ENCODE results near the gene ABCC6.
"Not testable (repeated sequence)": the region's sequence is repeated elsewhere in the genome, so short reads cannot be mapped to it uniquely, and the experiment has no call there.

The ABCC6 gene

GRCh38 chr16:16197331-16197730 is 26.0 kb downstream of the ABCC6 start:
- no peak for TF ChIP-seq CTCF (IDR thresholded peaks at IDR 0.05)
- Histone ChIP-seq H3K36me3 (ENCODE audit: control insufficient read depth, insufficient read depth, low read length) (no peaks in the 10 kb centered on the region), H3K4me3 (ENCODE audit: low read depth, low read length) (no peak overlapping the region), H3K9me3 (ENCODE audit: control insufficient read depth, low read length) (no peaks in the 10 kb centered on the region), H3K4me2 (ENCODE audit: low read length) (no peak overlapping the region), H3K9ac (no peak overlapping the region), H2AFZ (no peak overlapping the region), H3K27ac (no peak overlapping the region), H3K79me2 (no peaks in the 10 kb centered on the region), H3K27me3 (ENCODE audit: control insufficient read depth, insufficient read depth, low read length) (no peaks in the 10 kb centered on the region), H3K4me1 (no peaks in the 10 kb centered on the region)

GRCh38 chr16:16196099-16196498 is 27.2 kb downstream of the ABCC6 start:
- H3K27ac ChIP-seq = no peak overlapping the region

GRCh38 chr16:16191493-16192167 is 31.7 kb downstream of the ABCC6 start:
- H3K27me3 ChIP-seq (ENCODE audit: control insufficient read depth, insufficient read depth, low read length) = no peaks in the 10 kb centered on the region
- H3K9me3 ChIP-seq (ENCODE audit: control insufficient read depth, low read length) = no peaks in the 10 kb centered on the region
- H2AFZ ChIP-seq = no peak overlapping the region
- no peak overlapping the region for H3K4me3 ChIP-seq (ENCODE audit: low read depth, low read length)
- H3K4me1 ChIP-seq = no peaks in the 10 kb centered on the region
- H3K36me3 ChIP-seq (ENCODE audit: control insufficient read depth, insufficient read depth, low read length) = no peaks in the 10 kb centered on the region
- H3K27ac ChIP-seq = no peak overlapping the region
- no peak overlapping the region for H3K9ac ChIP-seq
- H3K79me2 ChIP-seq = peaks cover 2% of the 10 kb centered on the region
- no peak overlapping the region for H3K4me2 ChIP-seq (ENCODE audit: low read length)
- TF ChIP-seq CTCF (IDR thresholded peaks at IDR 0.05) = no peak

More at GRCh38 chr16:16196099-16196498, 27.2 kb downstream of the ABCC6 start:
- no peaks in the 10 kb centered on the region for H3K36me3 ChIP-seq (ENCODE audit: control insufficient read depth, insufficient read depth, low read length)
- no peak overlapping the region for H3K4me2 ChIP-seq (ENCODE audit: low read length)
- TF ChIP-seq CTCF (IDR thresholded peaks at IDR 0.05) = no peak
- no peak overlapping the region for H3K9ac ChIP-seq
- H2AFZ ChIP-seq = no peak overlapping the region
- no peaks in the 10 kb centered on the region for H3K4me1 ChIP-seq
- no peak overlapping the region for H3K4me3 ChIP-seq (ENCODE audit: low read depth, low read length)
- no peaks in the 10 kb centered on the region for H3K27me3 ChIP-seq (ENCODE audit: control insufficient read depth, insufficient read depth, low read length)
- no peaks in the 10 kb centered on the region for H3K9me3 ChIP-seq (ENCODE audit: control insufficient read depth, low read length)
- H3K79me2 ChIP-seq = no peaks in the 10 kb centered on the region

- H3K27me3 ChIP-seq (ENCODE audit: control insufficient read depth, insufficient read depth, low read length); H3K9ac ChIP-seq; H3K27ac ChIP-seq; H3K4me2 ChIP-seq (ENCODE audit: low read length); H3K9me3 ChIP-seq (ENCODE audit: control insufficient read depth, low read length); H2AFZ ChIP-seq; H3K4me3 ChIP-seq (ENCODE audit: low read depth, low read length); H3K4me1 ChIP-seq; H3K79me2 ChIP-seq; H3K36me3 ChIP-seq (ENCODE audit: control insufficient read depth, insufficient read depth, low read length): not testable (repeated sequence)
These were observed 32.3 kb downstream of the ABCC6 start for GRCh38 chr16:16190966-16191365.

- H3K79me2 ChIP-seq = peaks cover 2% of the 10 kb centered on the region
- H3K27me3 ChIP-seq (ENCODE audit: control insufficient read depth, insufficient read depth, low read length) = no peaks in the 10 kb centered on the region
- no peaks in the 10 kb centered on the region for H3K4me1 ChIP-seq
- H3K27ac ChIP-seq = no peak overlapping the region
- H3K4me3 ChIP-seq (ENCODE audit: low read depth, low read length) = no peak overlapping the region
- no peaks in the 10 kb centered on the region for H3K9me3 ChIP-seq (ENCODE audit: control insufficient read depth, low read length)
- no peak overlapping the region for H2AFZ ChIP-seq
- TF ChIP-seq CTCF (IDR thresholded peaks at IDR 0.05) = no peak
- H3K36me3 ChIP-seq (ENCODE audit: control insufficient read depth, insufficient read depth, low read length) = no peaks in the 10 kb centered on the region
- no peak overlapping the region for H3K4me2 ChIP-seq (ENCODE audit: low read length)
- H3K9ac ChIP-seq = no peak overlapping the region
These were observed 32.7 kb downstream of the ABCC6 start for GRCh38 chr16:16190546-16190945.
